ENCODE measurements around the gene ANKRD40. TPM values are rescaled to one million over a fixed set of nuclear protein-coding genes. Genes with fewer than 3 reads are reported as not detected.

Gene ANKRD40
- polyA plus RNA-seq, 2 donors: 7.2 to 7.5 TPM

Other genes with a start within 250 kb of the ANKRD40 start
- under 1 TPM; 0.13 to 0.18 TPM for gene CHAD, start 239.0 kb downstream of the ANKRD40 start, polyA plus RNA-seq
- 10 to 100 TPM; 11.9 to 16.9 TPM for gene RSAD1, start 229.1 kb downstream of the ANKRD40 start, polyA plus RNA-seq
- gene MYCBPAP, start 199.5 kb downstream of the ANKRD40 start, polyA plus RNA-seq: under 1 TPM; 0.05 to 0.22 TPM
- gene EPN3, start 175.2 kb downstream of the ANKRD40 start, polyA plus RNA-seq: 10 to 100 TPM; 40.5 to 59.8 TPM
- 10 to 100 TPM; 11.5 to 26.7 TPM for gene SPATA20, start 160.7 kb downstream of the ANKRD40 start, polyA plus RNA-seq
- gene CACNA1G, start 147.2 kb downstream of the ANKRD40 start, polyA plus RNA-seq: under 1 TPM; 0.06 to 0.13 TPM
- 10 to 100 TPM; 17.7 to 32.0 TPM for gene ABCC3, start 73.0 kb downstream of the ANKRD40 start, polyA plus RNA-seq
- gene LUC7L3, start 11.7 kb upstream of the ANKRD40 start, polyA plus RNA-seq: 10 to 100 TPM; 46.6 to 80.7 TPM
- gene ANKRD40CL, start 59.6 kb upstream of the ANKRD40 start, polyA plus RNA-seq: not detected
- gene WFIKKN2, start 127.7 kb upstream of the ANKRD40 start, polyA plus RNA-seq: under 1 TPM; 0.02 to 0.04 TPM
- gene TOB1, start 158.4 kb upstream of the ANKRD40 start, polyA plus RNA-seq: 10 to 100 TPM; 32.7 to 52.9 TPM

Data from esophagus (tissue), 2 donors.